ENCODE measurements around the gene TKTL1.

DNA sequence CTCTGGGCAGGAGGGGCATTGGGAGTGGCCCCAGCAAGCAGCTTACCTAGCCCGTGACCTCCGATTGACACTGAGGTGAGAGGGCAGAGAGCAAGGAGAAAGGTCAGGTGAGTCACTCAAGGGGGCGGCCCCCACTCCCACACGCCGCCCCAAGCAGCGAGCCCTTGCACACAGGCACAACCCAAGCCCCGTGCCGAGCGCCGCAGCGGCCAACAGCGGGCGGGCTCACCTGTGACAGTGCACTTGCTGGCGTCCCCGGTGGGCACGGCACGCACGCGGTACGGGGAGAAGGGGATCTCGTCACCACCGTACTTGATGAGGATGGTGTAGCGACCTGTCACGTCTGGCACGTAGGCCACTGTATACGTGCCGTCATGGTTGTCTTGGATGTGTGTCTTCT lies 61.6 kb downstream of the TKTL1 start:
- TF ChIP-seq, protein P1, sequence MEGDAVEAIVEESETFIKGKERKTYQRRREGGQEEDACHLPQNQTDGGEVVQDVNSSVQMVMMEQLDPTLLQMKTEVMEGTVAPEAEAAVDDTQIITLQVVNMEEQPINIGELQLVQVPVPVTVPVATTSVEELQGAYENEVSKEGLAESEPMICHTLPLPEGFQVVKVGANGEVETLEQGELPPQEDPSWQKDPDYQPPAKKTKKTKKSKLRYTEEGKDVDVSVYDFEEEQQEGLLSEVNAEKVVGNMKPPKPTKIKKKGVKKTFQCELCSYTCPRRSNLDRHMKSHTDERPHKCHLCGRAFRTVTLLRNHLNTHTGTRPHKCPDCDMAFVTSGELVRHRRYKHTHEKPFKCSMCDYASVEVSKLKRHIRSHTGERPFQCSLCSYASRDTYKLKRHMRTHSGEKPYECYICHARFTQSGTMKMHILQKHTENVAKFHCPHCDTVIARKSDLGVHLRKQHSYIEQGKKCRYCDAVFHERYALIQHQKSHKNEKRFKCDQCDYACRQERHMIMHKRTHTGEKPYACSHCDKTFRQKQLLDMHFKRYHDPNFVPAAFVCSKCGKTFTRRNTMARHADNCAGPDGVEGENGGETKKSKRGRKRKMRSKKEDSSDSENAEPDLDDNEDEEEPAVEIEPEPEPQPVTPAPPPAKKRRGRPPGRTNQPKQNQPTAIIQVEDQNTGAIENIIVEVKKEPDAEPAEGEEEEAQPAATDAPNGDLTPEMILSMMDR (conservative IDR thresholded peaks at IDR 0.05; ENCODE audit: low read depth in 2 of 2), result no peak
- no peak for TF ChIP-seq REST (IDR thresholded peaks at IDR 0.05; ENCODE audit: unreplicated experiment)
- no peak for TF ChIP-seq EZH2 (IDR thresholded peaks at IDR 0.05; ENCODE audit: low read depth, unreplicated experiment)
- TF ChIP-seq CREB1 (CRISPR knock-in tag; IDR thresholded peaks at IDR 0.05; ENCODE audit: low read depth), result no peak
- no peak for TF ChIP-seq POLR2AphosphoS5 (IDR thresholded peaks at IDR 0.05; ENCODE audit: low read depth)
- TF ChIP-seq ZNF114 (CRISPR knock-in tag; IDR thresholded peaks at IDR 0.05), result no peak
- TF ChIP-seq, protein P2, sequence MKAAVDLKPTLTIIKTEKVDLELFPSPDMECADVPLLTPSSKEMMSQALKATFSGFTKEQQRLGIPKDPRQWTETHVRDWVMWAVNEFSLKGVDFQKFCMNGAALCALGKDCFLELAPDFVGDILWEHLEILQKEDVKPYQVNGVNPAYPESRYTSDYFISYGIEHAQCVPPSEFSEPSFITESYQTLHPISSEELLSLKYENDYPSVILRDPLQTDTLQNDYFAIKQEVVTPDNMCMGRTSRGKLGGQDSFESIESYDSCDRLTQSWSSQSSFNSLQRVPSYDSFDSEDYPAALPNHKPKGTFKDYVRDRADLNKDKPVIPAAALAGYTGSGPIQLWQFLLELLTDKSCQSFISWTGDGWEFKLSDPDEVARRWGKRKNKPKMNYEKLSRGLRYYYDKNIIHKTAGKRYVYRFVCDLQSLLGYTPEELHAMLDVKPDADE (IDR thresholded peaks at IDR 0.05), result no peak
